Duodenal mucosa (tissue), 2 donors: Measurements from ENCODE around the gene ARHGAP25.

Experiments
- H3K27ac ChIP-seq: one replicate; pipeline ENCODE4 v1.7.0; 2013; ENCODE audit warnings: low read depth, low read length
- H3K27me3 ChIP-seq, 2 donors: one replicate each; pipeline ENCODE4 v1.7.0; 2013; ENCODE audit warnings: low read length in 2 of 2, control low read depth in 1 of 2; ENCODE audit not compliant: insufficient read depth in 2 of 2, control insufficient read depth in 1 of 2
- H3K36me3 ChIP-seq, 2 donors: one replicate each; pipeline ENCODE4 v1.7.0; 2013; ENCODE audit warnings: low read length in 2 of 2, control low read depth in 1 of 2; ENCODE audit not compliant: insufficient read depth in 2 of 2, control insufficient read depth in 1 of 2
- H3K4me1 ChIP-seq, 2 donors: one replicate each; pipeline ENCODE4 v1.7.0; 2013; ENCODE audit warnings: low read length in 2 of 2, control low read depth in 1 of 2; ENCODE audit not compliant: insufficient read depth in 2 of 2, control insufficient read depth in 1 of 2
- H3K4me3 ChIP-seq, 2 donors: one replicate each; pipeline ENCODE4 v1.7.0; 2013; ENCODE audit warnings: low read length in 2 of 2, low read depth in 1 of 2
- H3K9ac ChIP-seq, 2 donors: one replicate each; pipeline ENCODE4 v1.7.0; 2013; ENCODE audit warnings: low read length in 2 of 2, low read depth in 1 of 2
- H3K9me3 ChIP-seq, 2 donors: one replicate each; pipeline ENCODE4 v1.7.0; 2013; ENCODE audit warnings: low read length in 2 of 2, control low read depth in 1 of 2; ENCODE audit not compliant: control insufficient read depth in 1 of 2

The ARHGAP25 gene

GRCh38 chr2:68853915-68854314 lies 119.3 kb downstream of the ARHGAP25 start:
- H3K9ac ChIP-seq, result no peak overlapping the region
- no peaks in the 10 kb centered on the region for H3K4me1 ChIP-seq
- no peak overlapping the region for H3K27ac ChIP-seq
- no peaks in the 10 kb centered on the region for H3K9me3 ChIP-seq
- H3K4me3 ChIP-seq, result no peak overlapping the region
- no peaks in the 10 kb centered on the region for H3K27me3 ChIP-seq
- H3K36me3 ChIP-seq, result no peaks in the 10 kb centered on the region

DNA sequence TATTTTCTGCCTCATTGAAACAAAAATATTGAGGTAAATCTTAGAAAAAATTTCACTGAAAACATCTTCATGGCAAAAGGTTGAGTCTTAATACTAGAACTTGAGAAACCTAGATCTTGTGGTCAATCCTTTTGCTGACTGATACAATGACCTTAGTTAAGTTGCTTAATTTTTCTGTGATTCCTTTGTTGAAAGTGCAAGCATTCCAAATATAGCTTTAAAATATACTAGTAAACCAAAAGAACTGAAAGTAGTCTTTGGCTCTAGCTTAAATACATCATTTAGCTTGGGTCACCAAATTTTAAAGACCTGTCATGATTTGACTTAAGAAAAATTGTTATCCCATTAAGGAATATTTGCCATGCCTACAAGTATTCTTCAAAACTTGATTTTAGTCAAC lies 119.9 kb downstream of the ARHGAP25 start:
- no peaks in the 10 kb centered on the region for H3K4me1 ChIP-seq
- H3K4me3 ChIP-seq, result no peak overlapping the region
- no peaks in the 10 kb centered on the region for H3K9me3 ChIP-seq
- H3K27ac ChIP-seq, result no peak overlapping the region
- H3K27me3 ChIP-seq, result no peaks in the 10 kb centered on the region
- H3K9ac ChIP-seq, result no peak overlapping the region
- no peaks in the 10 kb centered on the region for H3K36me3 ChIP-seq

- Histone ChIP-seq H3K9me3 (no peaks in the 10 kb centered on the region), H3K9ac (no peak overlapping the region), H3K36me3 (no peaks in the 10 kb centered on the region), H3K27me3 (no peaks in the 10 kb centered on the region), H3K4me3 (no peak overlapping the region), H3K27ac (no peak overlapping the region), H3K4me1 (no peaks in the 10 kb centered on the region)
Observed at GRCh38 chr2:68855550-68855949, 120.9 kb downstream of the ARHGAP25 start.

DNA sequence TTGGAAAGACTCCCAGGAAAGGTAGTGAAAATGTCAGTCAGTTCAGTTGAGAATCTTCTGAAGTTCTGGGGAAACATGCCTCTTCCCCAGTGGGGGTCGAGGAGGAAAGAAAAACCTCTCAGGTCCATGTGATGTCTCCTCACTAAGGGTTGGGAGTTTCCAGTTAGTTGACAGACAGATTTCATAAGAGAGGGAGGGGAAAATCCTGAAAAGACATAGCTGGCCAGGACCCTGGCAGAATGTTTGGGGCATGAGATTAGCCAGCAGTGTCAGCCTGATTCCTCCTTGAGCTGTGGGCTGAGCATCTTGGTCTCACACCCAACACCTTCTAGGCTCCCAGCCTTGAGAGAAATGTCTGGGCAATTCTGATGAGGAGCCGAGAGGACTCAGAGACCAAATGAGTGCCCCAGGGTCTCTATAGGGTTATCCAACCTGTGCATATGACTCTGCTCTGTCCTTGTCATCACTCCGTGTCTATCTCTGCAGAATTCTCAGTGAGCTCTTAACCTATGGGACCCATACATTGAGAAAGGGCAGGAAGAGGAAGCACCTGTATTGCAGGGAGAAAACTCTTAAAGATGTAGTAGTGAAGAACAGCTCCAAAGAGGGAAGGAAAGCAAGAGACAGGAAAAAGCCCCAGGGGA lies 122.7 kb downstream of the ARHGAP25 start:
- H3K4me3 ChIP-seq, result no peak overlapping the region
- no peak overlapping the region for H3K9ac ChIP-seq
- no peaks in the 10 kb centered on the region for H3K36me3 ChIP-seq
- H3K9me3 ChIP-seq, result no peaks in the 10 kb centered on the region
- no peaks in the 10 kb centered on the region for H3K27me3 ChIP-seq
- no peaks in the 10 kb centered on the region for H3K4me1 ChIP-seq
- no peak overlapping the region for H3K27ac ChIP-seq

- Histone ChIP-seq H3K4me3 (no peak overlapping the region), H3K27me3 (no peaks in the 10 kb centered on the region)
Observed at GRCh38 chr2:68857855-68858456, 123.3 kb downstream of the ARHGAP25 start.

GRCh38 chr2:68860111-68860510 lies 125.5 kb downstream of the ARHGAP25 start:
- Histone ChIP-seq H3K9ac (no peak overlapping the region), H3K27me3 (no peaks in the 10 kb centered on the region), H3K9me3 (no peaks in the 10 kb centered on the region), H3K4me1 (no peaks in the 10 kb centered on the region), H3K4me3 (no peak overlapping the region), H3K36me3 (no peaks in the 10 kb centered on the region), H3K27ac (no peak overlapping the region)

More at GRCh38 chr2:68857855-68858456, 123.3 kb downstream of the ARHGAP25 start:
- Histone ChIP-seq H3K9me3 (no peaks in the 10 kb centered on the region), H3K27ac (no peak overlapping the region), H3K9ac (no peak overlapping the region), H3K36me3 (no peaks in the 10 kb centered on the region), H3K4me1 (no peaks in the 10 kb centered on the region)

DNA sequence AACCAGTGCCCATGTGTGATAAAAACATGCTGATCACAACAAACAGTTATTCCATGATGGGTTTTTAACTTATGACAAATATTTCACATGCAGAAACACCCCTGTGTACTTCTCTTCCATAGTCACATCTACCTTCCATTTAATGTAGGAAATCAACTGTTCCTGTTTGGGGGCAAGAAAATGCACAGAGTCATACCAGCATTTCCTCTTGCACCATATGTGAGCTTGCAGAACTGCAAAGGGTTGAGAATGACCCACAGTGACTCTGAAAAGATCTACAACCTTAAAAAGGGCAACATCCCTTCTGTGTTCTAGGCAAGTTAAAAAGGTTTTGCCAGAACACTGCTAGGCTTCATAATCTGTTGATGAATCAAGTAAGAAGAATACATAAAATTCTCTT lies 126.7 kb downstream of the ARHGAP25 start:
- Histone ChIP-seq H3K9ac (no peak overlapping the region), H3K27me3 (no peaks in the 10 kb centered on the region), H3K27ac (no peak overlapping the region), H3K4me1 (no peaks in the 10 kb centered on the region), H3K4me3 (no peak overlapping the region), H3K36me3 (no peaks in the 10 kb centered on the region), H3K9me3 (no peaks in the 10 kb centered on the region)

DNA sequence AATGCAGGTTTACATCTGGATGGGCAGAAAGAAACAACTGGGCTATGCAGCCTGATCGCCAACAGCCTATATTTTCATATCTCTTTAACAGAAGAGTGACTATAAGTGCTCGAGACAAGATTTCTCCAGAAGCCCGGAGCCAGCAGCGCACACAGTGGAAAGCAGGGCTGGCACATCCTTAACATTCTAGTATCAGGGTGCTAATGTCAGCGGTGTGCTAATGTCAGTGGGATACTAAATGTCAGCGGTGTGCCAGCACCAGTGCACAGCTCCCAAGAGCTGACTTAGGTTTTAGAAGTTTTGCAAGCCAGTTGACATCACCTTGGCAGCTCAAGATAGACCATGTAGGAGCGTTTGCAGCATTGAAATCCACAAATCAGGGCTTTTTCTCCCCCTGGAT lies 128.3 kb downstream of the ARHGAP25 start:
- H3K4me3 ChIP-seq, result no peak overlapping the region
- H3K4me1 ChIP-seq, result no peaks in the 10 kb centered on the region
- no peaks in the 10 kb centered on the region for H3K9me3 ChIP-seq

GRCh38 chr2:68863996-68864395 lies 129.4 kb downstream of the ARHGAP25 start:
- Histone ChIP-seq H3K36me3 (no peaks in the 10 kb centered on the region), H3K9me3 (no peaks in the 10 kb centered on the region), H3K4me3 (no peak overlapping the region), H3K9ac (no peak overlapping the region), H3K4me1 (no peaks in the 10 kb centered on the region), H3K27me3 (no peaks in the 10 kb centered on the region), H3K27ac (no peak overlapping the region)

More for the DNA sequence above, 128.3 kb downstream of the ARHGAP25 start:
- no peaks in the 10 kb centered on the region for H3K36me3 ChIP-seq
- H3K27ac ChIP-seq, result no peak overlapping the region
- H3K27me3 ChIP-seq, result no peaks in the 10 kb centered on the region
- H3K9ac ChIP-seq, result no peak overlapping the region

DNA sequence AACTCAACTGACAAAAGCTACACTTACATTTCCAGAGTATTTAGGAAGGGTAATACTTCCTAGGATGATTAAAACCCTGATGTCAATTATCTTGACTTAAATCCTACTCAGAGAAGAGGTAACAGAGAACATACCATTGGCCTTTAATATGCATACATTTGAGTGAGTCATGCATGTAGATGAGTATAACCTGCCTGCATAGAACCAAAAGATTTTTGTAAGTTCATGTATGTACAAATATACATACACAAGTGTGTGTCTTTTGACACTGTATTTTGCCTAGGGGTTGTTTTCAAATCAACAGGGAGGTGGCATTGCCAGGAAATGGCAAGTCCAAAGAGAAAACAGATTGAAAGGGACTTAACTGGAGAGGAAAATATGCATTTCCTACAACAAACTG lies 130.5 kb downstream of the ARHGAP25 start:
- Histone ChIP-seq H3K4me1 (no peaks in the 10 kb centered on the region), H3K4me3 (no peak overlapping the region), H3K9ac (no peak overlapping the region), H3K27me3 (no peaks in the 10 kb centered on the region), H3K27ac (no peak overlapping the region), H3K9me3 (no peaks in the 10 kb centered on the region), H3K36me3 (no peaks in the 10 kb centered on the region)
